PFSK-1 (cell line): ENCODE measurements around the gene EIF4A3.

ENCODE experiments used
- POLR2AphosphoS5 ChIP-seq: IDR thresholded peaks from 2 replicates; pipeline ENCODE4 v1.6.1; 2012; ENCODE audit warnings: low read depth, mild to moderate bottlenecking, control low read depth, low read length, moderate library complexity
- TAF1 ChIP-seq: IDR thresholded peaks from 2 replicates; pipeline ENCODE4 v1.6.1; 2012; ENCODE audit warnings: low read length, control low read depth, borderline replicate concordance; ENCODE audit not compliant: insufficient read depth

DNA sequence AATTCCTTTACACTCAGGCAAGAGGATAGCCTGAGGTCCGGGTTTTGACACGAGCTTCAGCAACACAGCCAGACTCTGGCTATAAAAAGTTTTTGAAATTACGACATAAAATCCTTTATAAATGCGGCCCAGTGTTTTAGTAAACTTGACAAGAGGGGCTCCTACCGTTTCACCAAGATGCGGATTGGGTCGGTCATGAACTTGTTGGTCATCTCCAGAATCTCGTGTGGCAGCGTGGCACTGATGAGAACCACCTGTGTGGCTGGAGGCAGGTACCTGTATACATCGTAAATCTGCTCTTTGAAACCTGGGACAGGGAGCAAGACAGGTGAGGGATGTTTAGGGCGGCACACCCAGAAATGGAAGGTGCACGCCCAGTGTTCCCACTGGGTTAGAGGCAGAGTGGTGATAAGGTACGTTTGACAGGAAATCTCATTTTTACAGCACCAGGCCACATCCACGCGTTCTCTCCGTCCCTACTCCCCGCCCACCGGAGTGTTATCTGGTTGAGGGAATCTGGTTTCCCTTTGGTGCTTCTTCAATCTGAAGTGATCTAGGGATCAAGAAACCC is 8.0 kb downstream of the EIF4A3 start:
- no peak for TF ChIP-seq POLR2AphosphoS5
- no peak for TF ChIP-seq TAF1
